HG02981 (cell line): Measurements from ENCODE around the gene RUNDC3A.
"Not testable (repeated sequence)": the region's sequence is repeated elsewhere in the genome, so short reads cannot be mapped to it uniquely, and the experiment has no call there.

ENCODE experiments used
- ATAC-seq: cut with Tn5 transposase; IDR thresholded peaks from one replicate; pipeline ENCODE4 v1.9.1; 2021; ENCODE audit warnings: mild to moderate bottlenecking, moderate library complexity; ENCODE audit not compliant: unreplicated experiment

RUNDC3A gene

GRCh38 chr17:44356241-44356640, 47.8 kb downstream of the RUNDC3A start:
- ATAC-seq: no peak

- ATAC-seq: no peak
Measured at GRCh38 chr17:44358066-44358465, 49.7 kb downstream of the RUNDC3A start.

- ATAC-seq: no peak
Measured at GRCh38 chr17:44359006-44359405, 50.6 kb downstream of the RUNDC3A start.

GRCh38 chr17:44359458-44360143, 51.2 kb downstream of the RUNDC3A start:
- no peak for ATAC-seq

GRCh38 chr17:44360144-44360533, 51.7 kb downstream of the RUNDC3A start:
- ATAC-seq: no peak

- no peak for ATAC-seq
Measured at GRCh38 chr17:44360826-44361225, 52.4 kb downstream of the RUNDC3A start.

- no peak for ATAC-seq
Measured at GRCh38 chr17:44361292-44362260, 53.2 kb downstream of the RUNDC3A start.

GRCh38 chr17:44362459-44362948, 54.1 kb downstream of the RUNDC3A start:
- no peak for ATAC-seq

- no peak for ATAC-seq
Measured at GRCh38 chr17:44362949-44363612, 54.7 kb downstream of the RUNDC3A start.

- no peak for ATAC-seq
Measured at GRCh38 chr17:44363613-44364159, 55.3 kb downstream of the RUNDC3A start, which contains the start of gene FAM171A2. Gene FAM171A2 (minus strand): TSS chr17:44363853. CDS start chr17:44363714, 139 bp downstream.

GRCh38 chr17:44365051-44365450, 56.6 kb downstream of the RUNDC3A start:
- ATAC-seq: not testable (repeated sequence)

- ATAC-seq: no peak
Measured at GRCh38 chr17:44367231-44367979, 59.0 kb downstream of the RUNDC3A start.
